Astrocyte (in vitro differentiated cells and primary cell): ENCODE measurements around the gene ZMYND19.
A peak's percentile ranks its signal among the peaks of the same experiment; 100 is the strongest.

Source experiments
- CTCF ChIP-seq: IDR thresholded peaks from 2 replicates; pipeline ENCODE4 v1.5.1; 2011; ENCODE audit warnings: low read depth, mild to moderate bottlenecking, inconsistent platforms, low read length, moderate library complexity; ENCODE audit not compliant: insufficient read depth
- EZH2 ChIP-seq: IDR thresholded peaks from 2 replicates; pipeline ENCODE4 v1.6.1; 2012; ENCODE audit warnings: mild to moderate bottlenecking, low read length, inconsistent platforms; ENCODE audit not compliant: insufficient read depth

- TF ChIP-seq CTCF (peak; percentile 38), EZH2 (no peak)
These were observed 30.9 kb upstream of the ZMYND19 start for GRCh38 chr9:137621131-137621757.
